ENCODE measurements around the gene SLC12A7.
"Not testable (repeated sequence)": the region's sequence is repeated elsewhere in the genome, so short reads cannot be mapped to it uniquely, and the experiment has no call there.

Gene SLC12A7

GRCh38 chr5:1108865-1109174, 3.0 kb downstream of the SLC12A7 start:
- DNase-seq = no peak

- no peak for DNase-seq
Measured at GRCh38 chr5:1108023-1108864, 3.6 kb downstream of the SLC12A7 start.

- DNase-seq = no peak
Measured at GRCh38 chr5:1107167-1108022, 4.5 kb downstream of the SLC12A7 start.

GRCh38 chr5:1106385-1107166, 5.3 kb downstream of the SLC12A7 start:
- peak in 1 of 2 experiments; percentile 41 for DNase-seq

- peak; percentile 23 to 44 for DNase-seq
Measured at GRCh38 chr5:1105350-1106265, 6.3 kb downstream of the SLC12A7 start.

- no peak for DNase-seq
Measured at GRCh38 chr5:1104327-1105006, 7.4 kb downstream of the SLC12A7 start.

- DNase-seq = no peak
Measured at GRCh38 chr5:1103505-1104326, 8.1 kb downstream of the SLC12A7 start.

GRCh38 chr5:1103093-1103492, 8.8 kb downstream of the SLC12A7 start:
- no peak for DNase-seq

GRCh38 chr5:1101961-1102713, 9.7 kb downstream of the SLC12A7 start:
- no peak for DNase-seq

- no peak for DNase-seq
Measured at GRCh38 chr5:1100664-1101574, 10.9 kb downstream of the SLC12A7 start.

GRCh38 chr5:1099926-1100663, 11.8 kb downstream of the SLC12A7 start:
- DNase-seq = no peak

- DNase-seq = no peak
Measured at GRCh38 chr5:1098986-1099597, 12.8 kb downstream of the SLC12A7 start.

GRCh38 chr5:1097988-1098385, 13.9 kb downstream of the SLC12A7 start:
- not testable (repeated sequence) for DNase-seq

- no peak for DNase-seq
Measured at GRCh38 chr5:1097381-1097987, 14.4 kb downstream of the SLC12A7 start.

GRCh38 chr5:1096838-1097237, 15.0 kb downstream of the SLC12A7 start:
- DNase-seq = no peak

GRCh38 chr5:1095990-1096363, 15.9 kb downstream of the SLC12A7 start:
- no peak for DNase-seq
